WTC11 (cell line): ENCODE measurements around the gene DEFB126.

ENCODE experiments used
- CBFB ChIP-seq: sonication (generic); formaldehyde crosslinking; IDR thresholded peaks from 2 replicates; pipeline ENCODE4 v1.8.1; 2022; ENCODE audit warnings: mild to moderate bottlenecking, low read depth, missing genetic modification reagents
- CTCF ChIP-seq: fragments of 200-600 bp; IDR thresholded peaks from 2 replicates; pipeline ENCODE4 v1.8.0; 2022; ENCODE audit warnings: antibody characterized with exemption
- GABPB1 ChIP-seq: sonication (generic); formaldehyde crosslinking; IDR thresholded peaks from 2 replicates; pipeline ENCODE4 v1.8.1; 2023; ENCODE audit warnings: mild to moderate bottlenecking, missing genetic modification reagents
- IRF1 ChIP-seq: sonication (generic); formaldehyde crosslinking; IDR thresholded peaks from 2 replicates; pipeline ENCODE4 v1.8.0; 2023; ENCODE audit warnings: missing genetic modification reagents
- JUN ChIP-seq: sonication (generic); formaldehyde crosslinking; IDR thresholded peaks from 2 replicates; pipeline ENCODE4 v1.8.0; 2023; ENCODE audit warnings: mild to moderate bottlenecking, missing genetic modification reagents
- NR2C2 ChIP-seq: sonication (generic); formaldehyde crosslinking; IDR thresholded peaks from 2 replicates; pipeline ENCODE4 v1.8.0; 2022; ENCODE audit warnings: mild to moderate bottlenecking, missing genetic modification reagents
- USF2 ChIP-seq: sonication (generic); formaldehyde crosslinking; IDR thresholded peaks from 2 replicates; pipeline ENCODE4 v1.8.1; 2023; ENCODE audit warnings: mild to moderate bottlenecking, missing genetic modification reagents, moderate library complexity
- TF ChIP-seq, protein P1 (sequence below): sonication (generic); formaldehyde crosslinking; conservative IDR thresholded peaks from 2 replicates; pipeline ENCODE4 v1.8.1; 2022; ENCODE audit warnings: mild to moderate bottlenecking, missing genetic modification reagents
- TF ChIP-seq, protein P2 (sequence below): fragments of 250-450 bp; sonication (Bioruptor Pico); IDR thresholded peaks from 2 replicates; pipeline ENCODE4 v2.1.2; 2022; ENCODE audit warnings: mild to moderate bottlenecking, moderate library complexity
- TF ChIP-seq, protein P3 (sequence below): sonication (generic); formaldehyde crosslinking; IDR thresholded peaks from 2 replicates; pipeline ENCODE4 v1.8.0; 2022; ENCODE audit warnings: mild to moderate bottlenecking, missing genetic modification reagents

DNA sequence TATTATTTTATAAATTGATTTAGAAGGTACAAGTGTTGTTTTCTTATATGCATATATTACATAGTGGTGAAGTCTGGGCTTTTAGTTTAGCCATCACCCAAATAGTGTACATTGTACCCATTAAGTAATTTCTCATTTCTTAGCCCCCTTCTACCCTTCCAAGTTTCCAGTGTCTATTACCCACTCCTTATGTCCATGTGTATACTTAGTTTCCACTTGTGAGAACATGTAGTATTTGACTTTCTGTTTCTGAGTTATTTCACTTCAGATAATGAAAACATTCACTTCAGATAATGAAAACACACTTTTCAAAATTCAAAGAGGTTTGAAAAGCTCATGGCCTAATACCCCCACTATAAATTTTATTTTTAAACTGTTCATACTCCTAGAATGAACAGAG lies 40.4 kb upstream of the DEFB126 start:
- TF ChIP-seq CTCF (no peak), IRF1 (no peak), USF2 (CRISPR knock-in tag) (no peak), JUN (CRISPR knock-in tag) (no peak), GABPB1 (no peak), NR2C2 (CRISPR knock-in tag) (no peak), CBFB (no peak)
- TF ChIP-seq, protein P1, sequence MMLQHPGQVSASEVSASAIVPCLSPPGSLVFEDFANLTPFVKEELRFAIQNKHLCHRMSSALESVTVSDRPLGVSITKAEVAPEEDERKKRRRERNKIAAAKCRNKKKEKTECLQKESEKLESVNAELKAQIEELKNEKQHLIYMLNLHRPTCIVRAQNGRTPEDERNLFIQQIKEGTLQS (CRISPR knock-in tag): no peak
- TF ChIP-seq, protein P2, sequence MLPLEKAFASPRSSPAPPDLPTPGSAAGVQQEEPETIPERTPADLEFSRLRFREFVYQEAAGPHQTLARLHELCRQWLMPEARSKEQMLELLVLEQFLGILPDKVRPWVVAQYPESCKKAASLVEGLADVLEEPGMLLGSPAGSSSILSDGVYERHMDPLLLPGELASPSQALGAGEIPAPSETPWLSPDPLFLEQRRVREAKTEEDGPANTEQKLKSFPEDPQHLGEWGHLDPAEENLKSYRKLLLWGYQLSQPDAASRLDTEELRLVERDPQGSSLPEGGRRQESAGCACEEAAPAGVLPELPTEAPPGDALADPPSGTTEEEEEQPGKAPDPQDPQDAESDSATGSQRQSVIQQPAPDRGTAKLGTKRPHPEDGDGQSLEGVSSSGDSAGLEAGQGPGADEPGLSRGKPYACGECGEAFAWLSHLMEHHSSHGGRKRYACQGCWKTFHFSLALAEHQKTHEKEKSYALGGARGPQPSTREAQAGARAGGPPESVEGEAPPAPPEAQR (CRISPR knock-in tag): no peak
- TF ChIP-seq, protein P3, sequence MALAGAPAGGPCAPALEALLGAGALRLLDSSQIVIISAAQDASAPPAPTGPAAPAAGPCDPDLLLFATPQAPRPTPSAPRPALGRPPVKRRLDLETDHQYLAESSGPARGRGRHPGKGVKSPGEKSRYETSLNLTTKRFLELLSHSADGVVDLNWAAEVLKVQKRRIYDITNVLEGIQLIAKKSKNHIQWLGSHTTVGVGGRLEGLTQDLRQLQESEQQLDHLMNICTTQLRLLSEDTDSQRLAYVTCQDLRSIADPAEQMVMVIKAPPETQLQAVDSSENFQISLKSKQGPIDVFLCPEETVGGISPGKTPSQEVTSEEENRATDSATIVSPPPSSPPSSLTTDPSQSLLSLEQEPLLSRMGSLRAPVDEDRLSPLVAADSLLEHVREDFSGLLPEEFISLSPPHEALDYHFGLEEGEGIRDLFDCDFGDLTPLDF: no peak
